OCI-LY1 (cell line): Measurements from ENCODE around the gene SLC29A1.

Experiments used
- CTCF ChIP-seq: fragments of 200-600 bp; sonication (generic), shearing (Covaris generic); IDR thresholded peaks from 2 replicates; pipeline ENCODE4 v1.5.1; 2017; ENCODE audit warnings: mild to moderate bottlenecking, antibody characterized with exemption, low read length, moderate library complexity, mixed read lengths
- EZH2 ChIP-seq: fragments of 200-600 bp; sonication (generic), shearing (Covaris generic); IDR thresholded peaks from 2 replicates; pipeline ENCODE4 v1.8.0; 2017; ENCODE audit warnings: borderline replicate concordance, mixed run types, mild to moderate bottlenecking, antibody characterized with exemption, low read length, moderate library complexity, mixed read lengths

- TF ChIP-seq EZH2: no peak
- TF ChIP-seq CTCF: peak; percentile 63
These were observed 30.1 kb downstream of the SLC29A1 start for GRCh38 chr6:44253307-44254101.
